ENCODE measurements around the gene PIGZ. TPM values are rescaled to one million over a fixed set of nuclear protein-coding genes. Genes with fewer than 3 reads are reported as not detected.

PIGZ gene
- total RNA-seq: 3.1 and 5.4 TPM in 2 replicates

GRCh38 chr3:196968233-196969133, at the start of gene PIGZ:
Gene PIGZ (minus strand): TSS chr3:196968833. CDS start chr3:196952031, 16,802 bp downstream.

GRCh38 chr3:196942226-196942914, 26.3 kb downstream of the PIGZ start, which contains the start of gene NCBP2:
Gene NCBP2 (minus strand): TSS chr3:196942528. CDS start chr3:196942503, 25 bp downstream.

Other genes with a start within 250 kb of the PIGZ start
- gene PAK2, start 229.0 kb downstream of the PIGZ start, total RNA-seq: 38.0 and 68.6 TPM in 2 replicates
- 42.0 and 42.8 TPM in 2 replicates for gene SENP5, start 100.9 kb downstream of the PIGZ start, total RNA-seq
- gene NCBP2, start 26.3 kb downstream of the PIGZ start, total RNA-seq: 64.5 and 68.2 TPM in 2 replicates
- 1.7 and 5.2 TPM in 2 replicates for gene MELTF, start 61.0 kb upstream of the PIGZ start, total RNA-seq